Measurements from ENCODE around the gene BCL3.

- TF ChIP-seq CTCF (IDR thresholded peaks at IDR 0.05): no peak
- no peak for TF ChIP-seq POLR2A (IDR thresholded peaks at IDR 0.05)
Observed at GRCh38 chr19:44744871-44745332, 3.6 kb upstream of the BCL3 start.

All from testis (tissue), 2 donors.